H1 (cell line): ENCODE results near the gene TNS3. TPM values are rescaled to one million over a fixed set of nuclear protein-coding genes. Genes with fewer than 3 reads are reported as not detected.

Experiments
- CTCF ChIA-PET: fragments of 300-600 bp; sonication (Branson Sonifier 250); formaldehyde crosslinking; loops from one replicate; lab custom pipeline; 2021; ENCODE audit not compliant: partially characterized antibody; lab: Charles Lee
- POLR2A ChIA-PET: fragments of 300-600 bp; sonication (Branson Sonifier 250); formaldehyde crosslinking; loops from one replicate; lab custom pipeline; 2021; ENCODE audit warnings: inconsistent platforms; ENCODE audit not compliant: partially characterized antibody; lab: Charles Lee
- DNase-seq, 2 experiments: peaks; one replicate each; pipeline versions ENCODE4 v3.0.0 to v3.0.0-alpha.2; 2010 to 2022; ENCODE audit warnings: low spot score in 2 of 2, low read depth in 1 of 2, mixed read lengths in 1 of 2
- FAIRE-seq: peaks from 2 replicates; lab custom pipeline; 2011; peaks lifted over from hg19 to GRCh38; lab: Jason Lieb, UNC
- H2AFZ ChIP-seq: 2 replicates; pipeline ENCODE4 v1.8.1; 2012; ENCODE audit warnings: low read length, inconsistent platforms
- H2AK5ac ChIP-seq: 2 replicates; pipeline ENCODE4 v1.6.1; 2013; ENCODE audit warnings: low read depth, low read length
- H2BK120ac ChIP-seq: replicated peaks from 2 replicates; pipeline ENCODE3; 2013; ENCODE audit warnings: low read depth, low read length, inconsistent platforms
- H2BK12ac ChIP-seq: 2 replicates; pipeline ENCODE4 v1.6.1; 2013; ENCODE audit warnings: low read depth, low read length
- H2BK15ac ChIP-seq: 2 replicates; pipeline ENCODE4 v1.6.1; 2013; ENCODE audit warnings: low read length
- H2BK20ac ChIP-seq: 2 replicates; pipeline ENCODE4 v1.6.1; 2013; ENCODE audit warnings: low read length
- H2BK5ac ChIP-seq: 2 replicates; pipeline ENCODE4 v1.6.1; 2013; ENCODE audit warnings: low read depth, low read length
- H3K14ac ChIP-seq: 2 replicates; pipeline ENCODE4 v1.6.1; 2013; ENCODE audit warnings: inconsistent platforms; ENCODE audit not compliant: insufficient read length
- H3K18ac ChIP-seq: 2 replicates; pipeline ENCODE4 v1.6.1; 2013; ENCODE audit warnings: low read length; ENCODE audit errors: extremely low read depth
- H3K23ac ChIP-seq: 2 replicates; pipeline ENCODE4 v1.6.1; 2013; ENCODE audit warnings: inconsistent platforms; ENCODE audit not compliant: insufficient read length
- H3K23me2 ChIP-seq: 2 replicates; pipeline ENCODE4 v1.6.1; 2013; ENCODE audit warnings: low read depth, low read length
- H3K27ac ChIP-seq: 2 replicates; pipeline ENCODE4 v1.6.1; 2011; ENCODE audit warnings: low read depth, low read length, inconsistent platforms
- H3K27me3 ChIP-seq, 4 experiments: replicated peaks in 1 of 4; 1 replicate in 1 of 4; 2 replicates in 3 of 4; pipeline versions ENCODE4 v1.6.1 to v1.8.1; 2011 to 2013; ENCODE audit warnings: low read length in 3 of 4, mild to moderate bottlenecking in 3 of 4, inconsistent platforms in 2 of 4, mixed read lengths in 2 of 4, moderate library complexity in 1 of 4; ENCODE audit not compliant: control insufficient read depth in 3 of 4, insufficient read depth in 3 of 4; ENCODE audit errors: extremely low read depth in 1 of 4
- H3K36me3 ChIP-seq, 4 experiments: 2 replicates each; pipeline versions ENCODE4 v1.6.1 to v1.8.1; 2011 to 2013; ENCODE audit warnings: mild to moderate bottlenecking in 4 of 4, low read length in 3 of 4, moderate library complexity in 2 of 4, control low read depth in 1 of 4, inconsistent platforms in 1 of 4; ENCODE audit not compliant: insufficient read depth in 4 of 4, control insufficient read depth in 2 of 4
- H3K4ac ChIP-seq: replicated peaks from 2 replicates; pipeline ENCODE3; 2013; ENCODE audit warnings: low read length, low read depth, mixed read lengths, inconsistent platforms; ENCODE audit not compliant: insufficient read length
- H3K4me1 ChIP-seq, 4 experiments: replicated peaks in 1 of 4; 1 replicate in 1 of 4; 2 replicates in 3 of 4; pipeline versions ENCODE4 v1.6.1 to v1.8.1; 2011 to 2013; ENCODE audit warnings: low read length in 3 of 4, inconsistent platforms in 2 of 4, mixed read lengths in 1 of 4; ENCODE audit not compliant: insufficient read depth in 4 of 4, control insufficient read depth in 3 of 4
- H3K4me2 ChIP-seq, 2 experiments: 2 replicates each; pipeline versions ENCODE4 v1.6.1 to v1.8.1; 2011 to 2013; ENCODE audit warnings: low read depth in 2 of 2, low read length in 2 of 2, control low read depth in 1 of 2, inconsistent platforms in 1 of 2, mild to moderate bottlenecking in 1 of 2; ENCODE audit not compliant: insufficient read depth in 1 of 2
- H3K4me3 ChIP-seq, 4 experiments: fragments of 200-600, 300-600 bp in 1 of 4; sonication (generic), shearing (Covaris generic), sonication (Bioruptor Twin) in 1 of 4; 2 replicates each; pipeline versions ENCODE4 v1.5.1 to v1.8.1; 2011 to 2016; ENCODE audit warnings: low read length in 4 of 4, low read depth in 3 of 4, control low read depth in 2 of 4, inconsistent platforms in 2 of 4, mild to moderate bottlenecking in 2 of 4, mixed read lengths in 1 of 4, moderate library complexity in 1 of 4; ENCODE audit not compliant: insufficient read depth in 2 of 4; ENCODE audit errors: extremely low read depth in 1 of 4
- H3K56ac ChIP-seq: replicated peaks from 2 replicates; pipeline ENCODE3; 2013; ENCODE audit warnings: low read depth, mild to moderate bottlenecking, mixed read lengths, low read length, inconsistent platforms; ENCODE audit not compliant: insufficient read length
- H3K79me1 ChIP-seq: 2 replicates; pipeline ENCODE4 v1.6.1; 2013; ENCODE audit warnings: low read depth, low read length, control low read depth
- H3K79me2 ChIP-seq, 2 experiments: 2 replicates each; pipeline versions ENCODE4 v1.6.1 to v1.8.1; 2012 to 2013; ENCODE audit warnings: low read length in 2 of 2, mild to moderate bottlenecking in 2 of 2, inconsistent platforms in 1 of 2; ENCODE audit not compliant: insufficient read depth in 2 of 2, control insufficient read depth in 1 of 2
- H3K9ac ChIP-seq, 4 experiments: replicated peaks in 1 of 4; 1 replicate in 1 of 4; 2 replicates in 3 of 4; pipeline versions ENCODE4 v1.6.1 to v1.8.1; 2011 to 2013; ENCODE audit warnings: low read depth in 3 of 4, low read length in 3 of 4, control low read depth in 2 of 4, mild to moderate bottlenecking in 2 of 4, moderate library complexity in 2 of 4, inconsistent platforms in 1 of 4; ENCODE audit errors: extremely low read depth in 1 of 4
- H3K9me3 ChIP-seq, 2 experiments: 2 replicates each; pipeline versions ENCODE4 v1.6.1 to v1.8.1; 2012 to 2013; ENCODE audit warnings: mild to moderate bottlenecking in 2 of 2, moderate library complexity in 2 of 2, control low read depth in 1 of 2, inconsistent platforms in 1 of 2, low read depth in 1 of 2, low read length in 1 of 2, mixed read lengths in 1 of 2; ENCODE audit not compliant: insufficient read depth in 2 of 2
- H4K20me1 ChIP-seq, 2 experiments: replicated peaks in 1 of 2; 2 replicates each; pipeline versions ENCODE3 to v1.8.1; 2011 to 2013; ENCODE audit warnings: inconsistent platforms in 2 of 2, low read length in 2 of 2, mild to moderate bottlenecking in 1 of 2; ENCODE audit not compliant: insufficient read depth in 2 of 2, control insufficient read depth in 1 of 2
- H4K5ac ChIP-seq: 2 replicates; pipeline ENCODE4 v1.6.1; 2013; ENCODE audit warnings: low read length, low read depth, mixed read lengths, inconsistent platforms; ENCODE audit not compliant: insufficient read length
- H4K8ac ChIP-seq: 2 replicates; pipeline ENCODE4 v1.8.0; 2013; ENCODE audit warnings: mild to moderate bottlenecking, moderate library complexity, low read length, inconsistent platforms; ENCODE audit not compliant: insufficient read depth; ENCODE audit errors: extremely low read depth
- H4K91ac ChIP-seq: replicated peaks from 2 replicates; pipeline ENCODE3; 2013; ENCODE audit warnings: low read length, mixed read lengths, inconsistent platforms; ENCODE audit not compliant: insufficient read length
- CHD1 ChIP-seq: IDR thresholded peaks from 2 replicates; pipeline ENCODE4 v1.6.1; 2012; ENCODE audit warnings: low read depth, low read length, improper control_type of control experiment
- KDM5A ChIP-seq: fragments of 200-600 bp; IDR thresholded peaks from 2 replicates; pipeline ENCODE4 v1.7.1; 2012; ENCODE audit warnings: mild to moderate bottlenecking, low read length, inconsistent platforms, mixed read lengths
- SIRT6 ChIP-seq: IDR thresholded peaks from one replicate; pipeline ENCODE4 v1.7.1; 2012; ENCODE audit warnings: low read length, inconsistent platforms
- SRF ChIP-seq: IDR thresholded peaks from 2 replicates; pipeline ENCODE4 v1.6.1; 2011; ENCODE audit warnings: mild to moderate bottlenecking, low read depth, low read length, moderate library complexity
- YY1 ChIP-seq: IDR thresholded peaks from 2 replicates; pipeline ENCODE4 v1.6.1; 2011; ENCODE audit warnings: low read depth, mild to moderate bottlenecking, low read length
- WGBS, 2 experiments: shearing (Covaris generic) in 1 of 2; methylation state at CpG; one replicate each; pipeline versions ENCODE4 v1.1.6 to v1.1.7; 2013 to 2015; ENCODE audit warnings: low lambda C conversion rate in 2 of 2, mixed read lengths in 2 of 2, inconsistent platforms in 1 of 2, low coverage in 1 of 2, missing lambda C conversion rate in 1 of 2; ENCODE audit not compliant: insufficient replicate concordance in 2 of 2, insufficient coverage in 1 of 2, insufficient read length in 1 of 2; ENCODE audit errors: extremely low coverage in 1 of 2, missing lambda C conversion rate in 1 of 2; 5-methylcytosine and 5-hydroxymethylcytosine counted together
- polyA plus RNA-seq, 7 experiments: library from polyadenylated mRNA; depleted of rRNA in 3 of 7; stranded (reverse) in 5 of 7; unstranded in 2 of 7; fragments of >200 nt in 5 of 7; fragments of 200-250 nt in 2 of 7; gene quantifications; 1 replicate in 5 of 7; 2 replicates in 1 of 7; 4 replicates in 1 of 7; pipeline versions ENCODE4 v1.2.1 to v1.2.3, GENCODE V29; 2011 to 2013; ENCODE audit warnings: missing spikeins in 2 of 7, mixed read lengths in 2 of 7
- total RNA-seq: library from RNA; stranded (reverse); fragmentation: NEBNext Ultra II Directional; extraction: Animal tissue kit (Norgen Biotek cat#: 25700); gene quantifications from 2 replicates; pipeline ENCODE4 v1.2.1, GENCODE V29; 2021

TNS3 gene
- total and polyA plus RNA-seq, 2 of the 8 experiments (the other 6 are each of a cell fraction or from before 2014, with no cell fraction given): 11.9 to 24.2 TPM

- Histone ChIP-seq H2BK5ac (no peak overlapping the region), H4K5ac (no peak overlapping the region), H3K23me2 (no peaks in the 10 kb centered on the region), H3K23ac (no peak overlapping the region), H4K20me1 (no peaks in the 10 kb centered on the region), H3K18ac (no peak overlapping the region), H3K79me2 (no peaks in the 10 kb centered on the region), H3K4me3 (no peak overlapping the region), H2AK5ac (no peak overlapping the region), H3K27me3 (no peaks in the 10 kb centered on the region), H4K91ac (no peak overlapping the region), H2BK120ac (no peak overlapping the region), H2BK15ac (no peak overlapping the region), H3K9me3 (no peaks in the 10 kb centered on the region), H3K56ac (no peak overlapping the region), H2BK20ac (no peak overlapping the region), H2AFZ (no peak overlapping the region), H3K79me1 (peaks cover 2% of the 10 kb centered on the region; the same call in 1 of the 2 replicates), H2BK12ac (no peak overlapping the region), H3K4me1 (peaks cover 10 to 23% (median 19%) of the 10 kb centered on the region in 4 experiments), H3K9ac (no peak overlapping the region), H3K4me2 (no peak overlapping the region), H3K27ac (no peak overlapping the region), H3K4ac (no peak overlapping the region), H4K8ac (no peak overlapping the region), H3K36me3 (peaks cover 0 to 3% (median 0%) of the 10 kb centered on the region in 4 experiments; a peak in 1 of 8 replicates), H3K14ac (no peak overlapping the region)
- ChIA-PET POLR2A (interaction anchor here (1.0 kb wide), 1 partner anchor 10 kb away, joined by 4 read pairs; no protein-coding TSS in a partner anchor), CTCF (interaction anchor here (0.6 kb wide), 1 partner anchor 128 kb away, joined by 3 read pairs; no protein-coding TSS in a partner anchor)
- no peak for FAIRE-seq
- no peak for TF ChIP-seq KDM5A
- no peak for TF ChIP-seq SRF
- TF ChIP-seq SIRT6: no peak
- no peak for TF ChIP-seq YY1
- no peak for TF ChIP-seq CHD1
- peak in 1 of 2 experiments; percentile 10 for DNase-seq
- 93% methylated on average over 2 of the region's 2 CpGs; no CpG with 5 or more reads in 1 of the 2 experiments for WGBS, 2 experiments
These were observed 264.4 kb downstream of the TNS3 start for GRCh38 chr7:47317487-47317886.
